Amniotic stem cell (primary cell): ENCODE data around the gene PTPRT.

ENCODE experiments used
- DNase-seq: peaks from one replicate; lab custom pipeline; 2025; lab: John Stamatoyannopoulos, UW

PTPRT gene

DNA sequence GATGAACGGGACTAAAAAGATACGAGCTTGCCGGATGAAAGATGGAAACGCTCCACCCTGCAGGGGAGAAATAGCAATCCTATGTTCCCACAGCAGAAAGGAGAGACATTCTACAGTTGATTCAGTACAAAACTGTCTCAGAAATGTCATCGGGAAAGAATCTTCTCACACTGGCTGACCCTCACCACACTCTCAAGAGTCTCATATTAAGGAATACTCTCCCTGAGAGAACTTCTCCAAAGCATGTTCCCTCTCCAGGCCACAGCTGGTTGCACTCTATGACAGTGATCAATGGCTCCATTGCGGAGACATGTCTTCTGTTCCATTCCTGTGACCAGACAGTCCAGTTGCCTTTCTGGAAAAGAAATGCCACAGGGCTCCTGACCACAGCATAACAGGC, 813.6 kb downstream of the PTPRT start:
- DNase-seq, result no peak

DNA sequence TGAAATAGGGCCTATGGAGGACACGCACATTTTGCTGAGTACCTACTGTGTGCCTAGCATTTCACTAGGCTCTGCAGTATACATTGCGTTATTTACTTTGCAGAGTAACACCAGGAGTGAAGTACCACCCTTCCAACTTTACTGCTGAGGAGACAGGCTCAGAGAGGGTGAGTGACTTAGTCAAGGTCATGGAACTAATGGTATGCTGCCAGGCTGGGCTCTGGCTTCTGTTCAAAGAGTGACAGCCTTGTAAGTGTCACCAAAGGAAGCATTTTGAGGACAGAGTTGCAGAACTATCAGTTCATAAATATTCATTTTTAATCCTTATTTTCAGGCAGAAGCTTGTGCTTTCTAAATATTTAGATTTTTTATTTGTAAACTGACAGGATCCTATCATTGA, 816.7 kb downstream of the PTPRT start:
- DNase-seq, result no peak

DNA sequence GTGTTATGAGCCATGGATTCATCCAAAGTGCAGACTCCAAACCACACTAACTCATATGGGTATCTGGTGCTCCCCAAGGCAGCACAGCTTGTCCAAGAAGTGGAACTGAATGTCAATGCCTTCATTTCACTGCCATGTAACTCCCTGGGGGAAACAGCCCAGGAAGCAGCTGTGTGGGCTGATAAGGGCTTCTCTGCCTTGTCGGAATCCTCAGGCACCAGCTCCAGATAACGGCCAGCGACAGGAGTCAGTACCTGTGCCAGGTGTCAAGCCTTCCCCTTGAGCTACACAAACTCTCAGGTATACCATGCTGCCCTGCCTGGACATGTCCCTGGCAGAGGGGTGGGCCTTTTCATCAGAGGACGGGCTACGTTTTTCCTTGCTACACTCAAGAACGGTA, 819.6 kb downstream of the PTPRT start:
- DNase-seq, result no peak

DNA sequence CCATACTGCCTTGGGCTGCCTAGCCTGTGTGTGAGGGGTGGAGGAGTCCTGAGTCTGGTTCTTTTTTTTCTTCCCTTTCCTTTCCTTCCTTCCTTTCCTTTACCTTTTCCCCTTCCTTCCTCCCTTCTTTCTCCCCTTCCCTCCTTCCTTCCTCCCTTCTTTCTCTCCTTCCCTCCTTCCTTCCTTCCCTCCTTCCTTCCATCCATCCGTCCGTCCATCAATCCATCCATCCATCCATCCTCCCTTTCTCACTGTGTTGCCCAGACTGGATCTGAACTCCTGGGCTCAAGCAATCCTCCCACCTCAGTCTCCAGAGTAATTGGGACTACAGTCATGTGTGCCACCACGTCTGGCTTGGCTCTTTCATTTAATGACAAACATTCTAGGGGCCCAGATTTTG, 820.8 kb downstream of the PTPRT start:
- DNase-seq, result no peak

DNA sequence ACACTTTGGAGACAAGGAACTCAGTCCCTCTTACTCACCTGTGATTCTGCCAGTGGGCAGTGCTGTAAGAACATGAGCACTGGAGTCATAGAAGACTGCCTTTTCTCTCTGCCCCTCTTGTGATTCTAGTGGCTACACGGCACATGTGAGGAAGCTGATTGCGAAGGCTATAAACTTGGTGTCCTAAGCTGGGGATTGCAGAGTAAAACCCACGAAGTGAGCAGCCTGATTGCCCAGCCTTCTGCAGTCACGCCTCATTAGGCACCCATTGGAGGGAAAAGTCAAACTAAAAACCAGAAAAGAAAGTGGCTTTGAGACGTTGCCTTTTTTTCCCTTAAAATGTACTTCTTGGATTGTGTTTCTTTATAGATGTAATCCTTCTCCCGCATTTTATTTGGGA, 823.1 kb downstream of the PTPRT start:
- DNase-seq, result no peak

DNA sequence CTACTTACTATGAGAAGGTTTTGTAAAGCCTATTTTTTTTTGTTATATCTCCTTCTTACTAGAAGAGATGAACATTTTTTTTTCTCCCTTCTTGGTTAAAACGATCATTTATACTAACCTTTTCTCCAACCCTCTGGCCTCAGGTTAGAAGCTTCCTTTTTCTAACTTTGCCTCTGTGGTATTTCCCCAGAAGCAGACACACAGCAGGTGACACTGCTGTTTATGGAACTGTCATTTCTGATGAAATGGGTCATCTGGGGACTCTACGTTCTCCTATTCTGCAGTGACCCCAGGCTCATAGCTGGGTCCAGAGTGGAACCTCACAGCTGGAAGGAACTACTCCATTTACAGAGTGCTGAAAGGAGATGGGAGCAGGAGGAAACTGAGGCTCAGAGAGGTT, 825.3 kb downstream of the PTPRT start:
- no peak for DNase-seq

DNA sequence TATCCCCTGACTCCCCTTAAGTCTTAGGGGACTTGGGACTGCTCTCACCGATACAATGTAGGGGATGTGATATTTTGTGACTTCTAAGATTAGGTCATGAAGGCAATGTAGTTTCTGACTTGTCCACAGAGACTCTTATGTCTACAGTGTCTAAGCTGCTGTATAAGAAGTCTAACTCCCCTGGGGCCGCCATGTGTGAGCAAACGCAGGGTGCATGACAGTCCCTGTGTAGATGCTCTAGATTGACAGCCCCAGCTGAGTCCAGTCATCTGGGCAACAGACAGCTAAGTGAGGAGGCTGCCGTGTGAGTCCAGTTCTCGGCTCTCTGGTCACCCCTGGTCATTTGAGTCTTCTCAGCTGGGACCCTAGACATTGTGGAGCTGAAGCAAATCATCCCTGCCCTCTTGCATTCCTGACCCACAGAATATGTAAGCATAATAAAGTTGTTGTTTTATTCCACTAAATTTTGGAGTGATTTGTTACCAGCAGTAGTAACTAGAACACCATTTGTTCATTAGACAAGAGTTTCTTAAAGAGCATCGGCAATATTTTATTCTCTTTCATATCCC, 828.2 kb downstream of the PTPRT start:
- no peak for DNase-seq

DNA sequence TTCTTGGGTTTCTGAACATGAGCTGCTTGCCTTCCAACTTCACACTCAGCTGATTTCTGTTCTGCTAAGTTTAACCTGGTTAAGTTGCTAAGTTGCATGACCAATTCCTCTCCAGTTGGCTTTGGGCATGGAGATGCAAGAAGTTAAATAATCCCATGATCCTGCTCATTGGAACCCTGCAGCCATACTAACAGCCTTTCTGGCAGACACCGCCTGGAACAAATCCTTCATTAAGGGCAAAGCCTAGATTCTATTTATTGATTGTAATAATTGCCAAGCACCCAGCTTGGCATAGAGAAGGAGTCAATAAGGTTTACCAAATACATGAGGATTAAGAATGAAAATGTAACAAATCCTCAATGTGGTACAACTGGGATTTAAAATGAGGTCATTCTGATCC, 829.1 kb downstream of the PTPRT start:
- no peak for DNase-seq

DNA sequence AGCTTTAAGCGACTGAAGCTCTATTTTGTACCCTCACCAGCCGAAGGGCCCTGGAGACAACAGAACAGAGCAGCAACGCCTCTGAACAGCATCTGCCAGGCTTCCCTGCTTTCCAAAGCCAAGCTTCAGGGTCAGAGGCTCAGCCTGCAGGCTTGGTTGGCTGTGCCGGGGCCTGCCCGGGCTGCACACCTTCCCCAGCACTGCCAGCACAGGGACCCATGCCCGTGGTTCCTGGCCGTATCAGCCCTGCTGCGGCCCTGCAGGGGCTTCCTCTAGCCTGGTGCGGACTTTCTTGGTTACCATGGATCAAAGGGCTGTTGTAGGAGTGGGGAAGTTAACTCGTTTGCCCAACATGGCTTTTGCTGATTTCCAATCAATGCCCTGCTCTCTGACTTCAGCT, 830.1 kb downstream of the PTPRT start:
- no peak for DNase-seq

DNA sequence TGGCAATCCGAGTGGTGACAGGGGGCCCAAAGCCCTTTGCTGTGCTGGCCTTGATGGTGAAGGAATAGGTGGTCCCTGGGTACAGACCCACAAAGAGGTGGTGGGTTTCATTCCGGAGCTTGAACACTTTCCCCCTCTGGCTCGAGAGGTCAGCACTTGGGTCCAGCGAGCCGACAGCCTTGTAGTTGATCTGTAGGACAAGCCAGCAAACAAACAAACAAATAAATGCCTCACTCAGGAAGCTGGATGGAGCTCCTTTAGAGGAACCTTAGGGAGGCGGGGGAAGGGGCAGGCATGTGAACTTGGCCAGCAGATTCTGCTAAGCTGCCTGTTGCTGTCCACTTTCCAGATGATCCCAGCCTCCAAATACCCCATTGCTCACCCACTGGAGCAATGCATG, 837.6 kb downstream of the PTPRT start:
- no peak for DNase-seq

DNA sequence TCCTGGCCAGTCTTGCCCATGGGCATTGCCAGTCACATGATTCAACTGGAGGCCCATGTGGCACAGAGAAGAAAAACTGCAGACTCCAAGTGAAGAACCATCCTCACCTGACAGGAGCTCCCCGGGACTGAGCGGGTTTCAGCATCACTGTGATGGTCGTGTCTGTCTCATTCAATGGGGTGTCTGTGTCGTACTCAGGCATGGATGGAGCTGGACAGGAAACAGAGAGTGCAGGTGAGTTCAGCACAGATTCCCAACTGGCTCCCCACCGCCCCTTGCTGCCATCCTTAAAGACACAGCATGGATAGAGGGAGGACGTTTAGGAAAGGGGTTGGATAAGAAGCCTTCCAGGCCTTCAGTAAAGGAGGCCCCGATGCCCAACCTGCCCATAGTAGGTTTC, 839.2 kb downstream of the PTPRT start:
- no peak for DNase-seq

DNA sequence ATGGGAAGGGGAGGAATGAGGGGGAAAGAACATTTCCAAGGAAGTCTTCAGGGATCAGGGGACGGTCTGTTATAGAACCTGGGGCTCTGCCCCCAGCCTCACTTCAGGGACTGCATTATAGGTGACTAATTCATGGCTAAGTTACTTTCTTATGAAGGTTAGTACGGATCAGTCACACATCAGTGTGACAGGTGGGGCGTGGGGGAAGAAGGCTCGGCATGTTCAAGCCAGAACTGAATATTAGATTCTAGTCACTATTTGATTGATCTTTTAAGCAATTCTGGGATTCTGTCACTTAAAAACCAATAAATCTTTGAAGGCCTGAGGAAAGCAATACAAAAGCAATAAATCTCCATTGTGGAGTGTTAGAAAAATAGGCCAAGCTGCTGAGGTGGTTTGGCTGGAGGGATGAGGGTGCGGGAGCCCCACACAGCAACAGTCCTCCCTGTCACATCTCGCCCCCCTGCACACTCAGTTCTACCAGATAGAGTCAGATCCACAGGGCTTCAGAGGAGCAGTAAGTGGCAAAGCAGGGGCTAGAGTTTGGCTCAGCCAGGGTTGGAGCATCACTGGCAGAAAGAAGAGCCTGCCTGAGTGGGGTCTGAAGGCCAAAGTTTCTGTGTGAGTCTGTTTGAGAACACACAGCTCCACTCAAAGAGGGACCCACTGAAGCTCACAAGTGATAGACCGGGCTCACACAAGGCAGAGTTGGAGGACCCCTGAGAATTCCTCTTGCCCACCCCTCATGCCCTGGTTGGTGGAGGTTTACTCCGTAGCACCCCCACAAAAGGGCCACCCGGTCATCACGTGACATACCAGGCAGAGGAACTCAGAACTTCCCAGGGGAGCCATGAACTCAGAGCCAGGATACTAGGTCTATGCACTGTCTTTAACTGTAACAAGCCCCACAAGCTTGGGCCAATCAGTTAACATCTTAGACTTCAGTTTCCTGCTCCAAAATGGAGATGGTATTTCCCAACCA, 843.2 kb downstream of the PTPRT start:
- DNase-seq, result no peak

DNA sequence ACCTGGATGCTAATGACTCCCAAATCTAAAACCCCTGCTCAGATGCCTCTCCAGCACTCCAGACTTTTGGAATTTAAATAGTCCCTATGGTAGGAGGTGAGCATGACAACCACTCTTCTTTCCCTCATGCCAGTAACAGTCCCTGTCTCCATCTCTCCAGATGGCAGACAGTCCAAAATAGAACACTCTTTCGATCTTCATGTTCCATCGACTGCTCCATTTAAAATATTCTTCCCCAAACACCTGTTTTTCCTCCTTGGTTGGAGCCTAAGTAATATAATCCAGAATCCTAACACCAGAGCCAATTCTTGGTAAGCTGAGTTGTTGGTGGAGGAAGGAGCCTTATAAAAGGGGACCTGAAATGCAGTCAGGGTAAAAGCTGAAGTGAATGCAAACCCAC, 848.1 kb downstream of the PTPRT start:
- no peak for DNase-seq

DNA sequence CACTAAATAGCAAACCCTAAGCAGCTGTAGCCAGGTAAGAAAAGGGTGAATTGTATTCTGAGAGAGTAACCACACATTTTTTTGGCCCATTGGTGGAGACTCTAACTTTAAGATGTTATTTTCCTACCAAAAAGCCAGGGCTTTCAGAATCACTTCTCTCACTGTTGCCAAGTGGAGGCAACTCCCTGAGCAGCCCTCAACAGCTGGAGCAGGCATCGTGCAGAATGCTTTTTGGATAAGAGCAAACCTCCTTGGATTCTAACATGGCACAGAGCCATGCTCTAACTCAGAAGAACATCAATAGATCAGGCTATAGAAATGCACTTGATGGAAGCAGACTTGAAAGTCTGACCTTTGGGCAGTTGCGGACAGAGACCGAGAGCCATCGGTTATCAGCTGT, 849.3 kb downstream of the PTPRT start:
- no peak for DNase-seq

DNA sequence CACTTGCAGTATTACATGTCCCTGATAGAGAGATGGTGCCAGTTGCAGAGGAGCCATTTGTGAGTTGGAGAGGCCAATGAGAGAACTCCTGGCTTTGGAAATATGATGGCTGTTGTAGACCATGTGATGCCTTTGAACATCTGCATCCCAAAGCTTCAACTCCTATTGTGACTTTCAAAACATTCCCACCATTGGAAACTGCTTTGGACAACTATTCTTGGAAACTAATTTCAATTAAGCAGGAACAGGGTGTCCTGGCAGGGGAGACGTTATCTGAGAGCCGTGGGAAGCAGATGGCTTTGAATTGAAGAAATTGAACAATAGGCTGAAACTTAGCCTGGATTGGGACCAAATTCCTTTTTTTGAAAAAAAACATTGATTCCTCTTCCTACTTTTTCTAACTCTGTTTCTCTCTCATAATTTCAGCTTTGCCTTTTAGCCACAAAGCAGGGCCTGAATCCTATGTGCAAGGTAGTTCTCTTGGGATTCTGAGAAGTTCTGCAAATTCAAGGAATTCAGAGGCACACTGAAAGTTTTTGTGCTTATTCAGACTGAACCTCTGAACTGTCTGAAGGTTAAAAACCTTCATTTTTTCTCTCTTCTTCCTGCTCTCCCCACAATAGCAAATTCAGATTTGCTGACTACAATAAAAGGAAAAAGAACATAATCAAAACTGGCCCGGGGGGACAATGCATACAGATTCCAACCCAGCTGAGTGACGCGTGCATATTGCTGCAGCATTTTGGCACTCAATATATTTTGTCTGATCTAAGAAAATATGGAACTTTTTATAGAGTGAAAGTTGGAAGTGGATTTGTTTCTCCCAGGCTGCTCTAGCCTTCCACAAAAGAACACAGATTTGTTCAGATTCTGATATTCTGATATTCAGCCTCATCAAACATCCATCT, 851.2 kb downstream of the PTPRT start:
- no peak for DNase-seq

DNA sequence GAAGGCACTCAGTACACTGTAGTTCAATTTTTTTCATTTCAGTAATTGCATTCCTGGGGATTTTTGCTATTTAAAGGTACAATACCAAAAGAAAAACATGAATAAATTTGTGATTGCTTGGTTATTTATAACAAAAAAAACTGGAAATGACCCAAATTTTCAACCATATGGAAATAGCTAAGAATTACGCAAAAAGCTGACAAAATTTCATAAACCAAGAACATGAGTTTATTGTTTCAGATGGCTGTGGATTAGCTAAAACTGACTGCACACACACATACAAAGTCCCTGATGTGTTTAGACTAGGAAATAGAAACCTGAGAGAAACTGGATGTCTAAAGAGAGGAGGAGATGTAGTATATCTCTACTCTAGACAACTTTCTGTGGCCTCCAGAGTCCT, 853.1 kb downstream of the PTPRT start:
- no peak for DNase-seq

DNA sequence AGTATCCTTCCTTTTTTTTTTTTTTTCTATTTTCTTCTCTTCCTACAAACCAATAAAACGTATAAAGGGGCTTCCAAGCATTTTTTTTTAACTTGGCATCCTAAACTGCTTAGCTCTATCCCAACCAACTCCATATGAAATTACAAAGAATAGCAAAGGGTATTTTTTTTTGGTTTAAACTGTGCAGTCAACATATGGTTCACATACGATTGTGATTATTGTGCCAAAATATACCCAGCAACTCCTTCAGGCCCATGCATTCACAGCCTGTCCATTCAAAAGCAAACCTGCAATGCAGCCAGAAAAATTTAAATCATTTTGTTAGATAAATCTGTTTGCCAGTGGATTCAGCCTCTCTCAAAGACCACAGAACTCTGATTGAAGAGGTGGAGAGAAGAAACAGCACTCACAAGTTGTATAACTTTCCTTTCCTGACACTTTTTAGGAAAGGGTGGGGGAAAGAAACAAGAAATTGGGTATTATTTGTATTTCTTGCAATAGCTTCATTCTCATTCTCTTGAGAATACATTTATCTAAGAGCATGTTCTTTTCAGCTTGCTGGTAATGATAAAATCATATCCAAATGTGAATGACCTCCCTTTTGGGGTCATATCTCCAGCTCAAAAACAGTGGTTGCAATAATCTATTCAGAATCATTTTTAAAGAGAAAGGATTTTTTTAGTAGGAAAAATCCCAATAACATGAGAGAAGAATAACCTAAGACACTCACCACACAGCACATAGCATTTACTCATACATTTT, 870.3 kb downstream of the PTPRT start:
- DNase-seq, result no peak

DNA sequence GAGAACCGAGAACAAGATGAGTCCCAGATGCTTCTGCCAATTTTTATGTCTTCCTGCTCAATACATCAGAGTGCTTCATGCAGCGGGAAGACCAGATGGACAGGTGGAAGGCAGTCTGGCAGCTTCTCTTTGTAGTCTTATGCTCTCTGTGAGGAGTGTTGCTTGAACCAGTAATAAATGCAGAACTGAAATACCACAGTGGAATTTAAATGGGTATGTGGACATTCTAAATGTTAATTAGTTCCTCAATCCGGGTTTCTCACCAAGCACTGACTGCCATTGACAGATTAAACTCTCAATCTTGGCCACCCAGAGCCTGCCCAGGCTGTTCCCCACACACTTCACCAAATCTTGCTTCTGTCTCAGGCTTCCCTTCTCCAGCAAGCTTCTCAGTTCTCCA, 876.0 kb downstream of the PTPRT start:
- DNase-seq, result no peak

DNA sequence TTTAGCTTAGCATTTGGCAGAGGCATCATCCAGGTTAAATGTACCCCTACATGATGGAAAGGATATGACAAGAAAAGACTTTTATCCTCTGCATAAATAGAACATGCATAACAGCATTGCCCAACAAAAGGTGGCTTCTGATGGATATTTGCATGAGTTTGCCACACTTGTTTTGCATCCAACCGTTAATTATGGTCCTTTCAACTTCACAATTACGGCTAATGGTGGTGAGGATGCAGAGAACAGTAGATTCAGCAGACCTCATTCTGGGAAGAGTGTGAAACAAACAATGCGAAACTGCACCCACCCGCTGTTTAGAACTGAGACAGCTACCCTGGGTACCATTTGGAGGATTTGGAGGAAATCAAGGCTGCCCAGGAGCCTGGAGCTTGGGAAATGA, 880.7 kb downstream of the PTPRT start:
- no peak for DNase-seq

DNA sequence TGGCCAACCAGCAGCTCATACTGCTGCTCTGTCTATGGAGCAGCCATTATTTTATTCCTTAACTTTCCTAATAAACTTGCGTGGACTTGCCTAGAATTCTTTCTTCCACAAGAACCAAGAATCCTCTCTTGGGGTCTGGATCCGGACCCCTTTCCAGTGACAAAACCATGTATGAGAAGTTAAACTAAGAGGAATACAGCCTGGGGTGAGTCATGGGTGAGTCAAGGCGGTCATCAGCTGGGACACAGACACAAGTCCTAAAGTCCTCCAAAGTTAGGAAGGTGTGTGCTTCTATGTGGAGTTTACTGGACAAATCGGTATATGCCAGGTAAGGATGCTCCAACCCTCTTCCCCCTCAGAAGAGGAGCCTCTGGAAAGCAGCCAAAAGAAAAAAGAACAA, 881.5 kb downstream of the PTPRT start:
- DNase-seq, result no peak

DNA sequence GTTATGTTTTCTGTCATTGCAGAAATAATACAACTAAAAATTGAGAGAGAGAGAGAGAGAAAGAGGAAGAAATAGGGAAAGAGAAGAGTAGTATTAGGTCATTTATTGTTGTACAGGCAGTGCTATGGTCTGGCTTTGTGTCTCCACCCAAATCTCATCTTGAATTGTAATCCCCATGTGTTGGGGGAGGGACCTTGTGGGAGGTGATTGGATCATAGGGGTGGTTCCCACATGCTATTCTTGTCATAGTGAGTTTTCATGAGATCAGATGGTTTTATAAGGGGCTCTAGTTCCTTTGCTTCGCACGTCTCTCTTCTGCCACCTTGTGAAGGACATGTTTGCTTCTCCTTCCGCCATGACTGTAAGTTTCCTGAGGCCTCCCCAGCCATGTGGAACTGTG, 894.1 kb downstream of the PTPRT start:
- DNase-seq, result no peak

DNA sequence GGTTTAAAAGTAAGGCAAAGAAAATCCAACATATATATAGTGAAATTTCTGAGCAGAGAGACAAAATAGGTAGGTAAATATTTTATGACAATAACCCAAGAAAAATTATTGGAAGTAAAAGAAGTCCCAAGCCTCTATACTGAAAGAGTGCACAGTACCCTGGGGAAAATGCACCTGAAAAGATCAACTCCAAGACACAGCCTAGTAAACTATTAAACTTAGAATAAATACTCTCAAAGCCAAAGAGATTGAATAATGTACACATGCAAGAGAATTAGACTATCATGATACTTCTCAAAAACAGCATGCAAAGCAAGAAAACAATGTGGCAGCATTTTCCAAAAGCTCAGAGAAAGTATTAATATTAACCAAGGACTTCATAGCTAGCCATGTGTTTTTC, 894.7 kb downstream of the PTPRT start:
- no peak for DNase-seq
